NCI-H128 (cell line): ENCODE data around the gene MACROD1.

Experiments used
- DNase-seq: peaks from one replicate; lab custom pipeline; 2025; ENCODE audit not compliant: unreplicated experiment; lab: John Stamatoyannopoulos, UW

Gene MACROD1

GRCh38 chr11:64165842-64166635 is at the start of gene MACROD1:
Gene MACROD1, minus strand, starts transcription at chr11:64166113. Its CDS starts 119 bp downstream, at chr11:64165994.
- peak; percentile 54 for DNase-seq

GRCh38 chr11:64211181-64211872 is 45.4 kb upstream of the MACROD1 start:
- no peak for DNase-seq

- no peak for DNase-seq
Measured at GRCh38 chr11:64210301-64211020, 44.5 kb upstream of the MACROD1 start.

- DNase-seq: no peak
Measured at GRCh38 chr11:64209563-64209843, 43.6 kb upstream of the MACROD1 start.

GRCh38 chr11:64208796-64209562 is 43.1 kb upstream of the MACROD1 start:
- no peak for DNase-seq

GRCh38 chr11:64208086-64208795 is 42.3 kb upstream of the MACROD1 start:
- no peak for DNase-seq

- DNase-seq: no peak
Measured at GRCh38 chr11:64207256-64208085, 41.6 kb upstream of the MACROD1 start.

- DNase-seq: no peak
Measured at GRCh38 chr11:64206457-64207255, 40.7 kb upstream of the MACROD1 start, which contains the start of gene FERMT3. Gene FERMT3, plus strand, starts transcription at chr11:64206721. Its CDS starts 644 bp downstream, at chr11:64207365.

GRCh38 chr11:64204464-64204989 is 38.6 kb upstream of the MACROD1 start:
- peak; percentile 93 for DNase-seq

- no peak for DNase-seq
Measured at GRCh38 chr11:64204080-64204440, 38.1 kb upstream of the MACROD1 start.

GRCh38 chr11:64203421-64204079 is 37.6 kb upstream of the MACROD1 start:
- DNase-seq: no peak

GRCh38 chr11:64202992-64203391 is 37.1 kb upstream of the MACROD1 start:
- DNase-seq: no peak

GRCh38 chr11:64201543-64201942 is 35.6 kb upstream of the MACROD1 start:
- no peak for DNase-seq

- no peak for DNase-seq
Measured at GRCh38 chr11:64198511-64198910, 32.6 kb upstream of the MACROD1 start.

GRCh38 chr11:64196626-64197025 is 30.7 kb upstream of the MACROD1 start:
- DNase-seq: no peak

GRCh38 chr11:64192434-64192833 is 26.5 kb upstream of the MACROD1 start:
- DNase-seq: no peak

GRCh38 chr11:64186492-64187165 is 20.7 kb upstream of the MACROD1 start:
- no peak for DNase-seq
